Neural cell (in vitro differentiated cells): ENCODE measurements around the gene CARTPT. TPM values are rescaled to one million over a fixed set of nuclear protein-coding genes. Genes with fewer than 3 reads are reported as not detected.
A peak's percentile ranks its signal among the peaks of the same experiment; 100 is the strongest.

ENCODE experiments used
- H2AFZ ChIP-seq: fragments of 200-600, 300-800 bp; sonication (generic), shearing (Covaris generic); 2 replicates; pipeline ENCODE4 v1.6.0; 2014; ENCODE audit warnings: low read depth, mild to moderate bottlenecking, antibody characterized with exemption, low read length, moderate library complexity
- H3F3A ChIP-seq: fragments of 200-600 bp; shearing (Covaris generic); 2 replicates; pipeline ENCODE4 v1.6.1; 2016; ENCODE audit warnings: mild to moderate bottlenecking, moderate library complexity, mixed read lengths, antibody characterized with exemption, low read length; ENCODE audit not compliant: insufficient read depth, poor library complexity, severe bottlenecking
- H3K27ac ChIP-seq: fragments of 200-600, 300-800 bp; sonication (generic), shearing (Covaris generic); 2 replicates; pipeline ENCODE4 v1.5.1; 2014; ENCODE audit warnings: mild to moderate bottlenecking, low read length, moderate library complexity
- H3K27me3 ChIP-seq: fragments of 300-800, 200-600 bp; sonication (generic), shearing (Covaris generic); 2 replicates; pipeline ENCODE4 v1.6.0; 2014; ENCODE audit warnings: mild to moderate bottlenecking, low read depth, low read length, moderate library complexity; ENCODE audit not compliant: insufficient read depth
- H3K36me3 ChIP-seq: fragments of 300-800, 200-600 bp; sonication (generic), shearing (Covaris generic); 2 replicates; pipeline ENCODE4 v1.5.1; 2014; ENCODE audit warnings: mild to moderate bottlenecking, antibody characterized with exemption, low read length, moderate library complexity; ENCODE audit not compliant: insufficient read depth
- H3K4me2 ChIP-seq: fragments of 300-800, 200-600 bp; sonication (generic), shearing (Covaris generic); 2 replicates; pipeline ENCODE4 v1.6.0; 2014; ENCODE audit warnings: mild to moderate bottlenecking, low read length
- H3K4me3 ChIP-seq: fragments of 300-800, 200-600 bp; sonication (generic), shearing (Covaris generic); 2 replicates; pipeline ENCODE4 v1.5.1; 2014; ENCODE audit warnings: mild to moderate bottlenecking, low read length, moderate library complexity
- H3K79me2 ChIP-seq: fragments of 200-600 bp; shearing (Covaris generic); replicated peaks from 2 replicates; pipeline ENCODE4 v1.6.0; 2014; ENCODE audit warnings: mild to moderate bottlenecking, low read length, moderate library complexity; ENCODE audit not compliant: insufficient read depth
- H3K9ac ChIP-seq: fragments of 300-800, 200-600 bp; sonication (generic), shearing (Covaris generic); 2 replicates; pipeline ENCODE4 v1.6.1; 2016; ENCODE audit warnings: mild to moderate bottlenecking, low read length, mixed read lengths
- H3K9me2 ChIP-seq: fragments of 200-600 bp; shearing (Covaris generic); 2 replicates; pipeline ENCODE4 v1.6.1; 2016; ENCODE audit warnings: mild to moderate bottlenecking, low read length, mixed read lengths; ENCODE audit not compliant: insufficient read depth
- H3K9me3 ChIP-seq: fragments of 200-600, 300-800 bp; sonication (generic), shearing (Covaris generic); 2 replicates; pipeline ENCODE4 v1.6.1; 2016; ENCODE audit warnings: mild to moderate bottlenecking, mixed run types, low read length, moderate library complexity, mixed read lengths
- H4K20me1 ChIP-seq: fragments of 200-600 bp; shearing (Covaris generic); 2 replicates; pipeline ENCODE4 v1.6.1; 2016; ENCODE audit warnings: mild to moderate bottlenecking, mixed run types; ENCODE audit not compliant: insufficient read depth
- EP300 ChIP-seq: fragments of 450-650 bp; conservative IDR thresholded peaks from 2 replicates; pipeline ENCODE4 v1.6.1; 2014; ENCODE audit warnings: antibody characterized with exemption, mild to moderate bottlenecking, moderate library complexity; ENCODE audit not compliant: poor library complexity, severe bottlenecking
- EZH2 ChIP-seq: fragments of 200-600, 300-800 bp; shearing (Covaris generic), sonication (generic); IDR thresholded peaks from 2 replicates; pipeline ENCODE4 v1.6.1; 2014; ENCODE audit warnings: antibody characterized with exemption, low read length, borderline replicate concordance, mild to moderate bottlenecking; ENCODE audit not compliant: insufficient read depth, poor library complexity, severe bottlenecking
- MXI1 ChIP-seq: fragments of 450-650 bp; conservative IDR thresholded peaks from 2 replicates; pipeline ENCODE4 v1.6.1; 2014; ENCODE audit warnings: antibody characterized with exemption, mild to moderate bottlenecking; ENCODE audit not compliant: poor library complexity, severe bottlenecking
- POLR2AphosphoS5 ChIP-seq: IDR thresholded peaks from 2 replicates; pipeline ENCODE4 v1.6.1; 2012
- RAD21 ChIP-seq: fragments of 450-650 bp; conservative IDR thresholded peaks from 2 replicates; pipeline ENCODE4 v1.6.1; 2014; ENCODE audit warnings: antibody characterized with exemption, mild to moderate bottlenecking, moderate library complexity
- SMC3 ChIP-seq: fragments of 450-650 bp; conservative IDR thresholded peaks from 2 replicates; pipeline ENCODE4 v1.6.1; 2014; ENCODE audit warnings: antibody characterized with exemption, mild to moderate bottlenecking, moderate library complexity; ENCODE audit not compliant: poor library complexity
- TAF1 ChIP-seq: IDR thresholded peaks from 2 replicates; pipeline ENCODE4 v1.6.1; 2012; ENCODE audit warnings: low read depth
- polyA minus RNA-seq: library from RNA; depleted of rRNA, polyadenylated mRNA; stranded (reverse); fragments of >200 nt; gene quantifications from 2 replicates; pipeline ENCODE4 v1.2.3, GENCODE V29; 2014
- polyA plus RNA-seq: library from polyadenylated mRNA; depleted of rRNA; stranded (reverse); fragments of >200 nt; gene quantifications from 2 replicates; pipeline ENCODE4 v1.2.3, GENCODE V29; 2014
- TF ChIP-seq, protein P1 (sequence below): fragments of 450-650 bp; IDR thresholded peaks from 2 replicates; pipeline ENCODE4 v1.5.1; 2014; ENCODE audit warnings: antibody characterized with exemption, mild to moderate bottlenecking, moderate library complexity; ENCODE audit not compliant: poor library complexity, severe bottlenecking
- TF ChIP-seq, protein P2 (sequence below): IDR thresholded peaks from 2 replicates; pipeline ENCODE4 v1.6.1; 2012; ENCODE audit warnings: borderline replicate concordance

CARTPT gene
- 0.71 TPM in 1 of 2 replicates, not detected in the other for polyA plus RNA-seq
- not detected in 2 replicates for polyA minus RNA-seq

DNA sequence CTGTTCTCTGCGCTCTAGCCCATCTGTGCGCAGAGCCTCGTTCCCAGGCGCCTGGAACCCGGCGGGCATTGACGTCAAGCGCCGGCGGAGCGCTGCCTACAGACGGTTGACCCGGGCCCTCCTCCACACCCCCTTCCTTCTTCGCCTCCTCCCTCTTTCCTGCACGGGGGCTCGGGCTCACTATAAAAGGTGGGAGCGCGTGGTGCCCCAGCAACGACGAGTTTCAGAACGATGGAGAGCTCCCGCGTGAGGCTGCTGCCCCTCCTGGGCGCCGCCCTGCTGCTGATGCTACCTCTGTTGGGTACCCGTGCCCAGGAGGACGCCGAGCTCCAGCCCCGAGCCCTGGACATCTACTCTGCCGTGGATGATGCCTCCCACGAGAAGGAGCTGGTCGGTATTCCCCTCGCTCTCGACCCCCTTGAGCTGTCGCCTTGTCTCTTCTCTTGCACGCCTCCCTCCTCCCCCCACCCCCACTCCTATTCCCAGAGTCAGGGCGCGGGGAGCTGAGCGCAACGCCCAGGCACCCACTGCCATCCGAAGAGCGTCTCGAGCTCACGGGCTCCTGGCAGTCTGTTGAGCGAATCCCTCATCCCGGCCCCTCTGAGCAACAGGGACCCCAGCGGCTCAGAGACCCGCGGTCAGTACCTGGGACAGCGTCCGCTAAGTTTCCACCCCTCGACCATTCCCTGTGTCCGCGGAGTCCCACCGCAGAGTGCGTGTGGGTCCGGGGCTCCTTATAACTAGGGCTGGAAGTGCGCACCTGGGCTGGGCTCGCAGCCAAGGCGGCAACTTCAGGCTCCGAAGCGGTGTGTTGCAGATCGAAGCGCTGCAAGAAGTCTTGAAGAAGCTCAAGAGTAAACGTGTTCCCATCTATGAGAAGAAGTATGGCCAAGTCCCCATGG, at the start of gene CARTPT:
Gene CARTPT, plus strand, starts transcription at position 213 of the 902 bp plus-strand sequence. Its CDS starts 19 bp downstream, at position 232.
- H3K36me3 ChIP-seq, result no peaks in the 10 kb centered on the region
- H3K79me2 ChIP-seq, result no peaks in the 10 kb centered on the region
- no peaks in the 10 kb centered on the region for H3K9me3 ChIP-seq
- H2AFZ ChIP-seq, result no peak within 1 kb of the TSS
- peaks cover 80% of the 10 kb centered on the region for H3K27me3 ChIP-seq
- peak within 1 kb of the TSS; percentile 63 for H3K4me3 ChIP-seq
- no peak within 1 kb of the TSS for H3K4me2 ChIP-seq
- no peaks in the 10 kb centered on the region for H4K20me1 ChIP-seq
- H3F3A ChIP-seq, result no peaks in the 10 kb centered on the region
- no peaks in the 10 kb centered on the region for H3K9me2 ChIP-seq
- no peak within 1 kb of the TSS for H3K9ac ChIP-seq
- TF ChIP-seq, protein P1, sequence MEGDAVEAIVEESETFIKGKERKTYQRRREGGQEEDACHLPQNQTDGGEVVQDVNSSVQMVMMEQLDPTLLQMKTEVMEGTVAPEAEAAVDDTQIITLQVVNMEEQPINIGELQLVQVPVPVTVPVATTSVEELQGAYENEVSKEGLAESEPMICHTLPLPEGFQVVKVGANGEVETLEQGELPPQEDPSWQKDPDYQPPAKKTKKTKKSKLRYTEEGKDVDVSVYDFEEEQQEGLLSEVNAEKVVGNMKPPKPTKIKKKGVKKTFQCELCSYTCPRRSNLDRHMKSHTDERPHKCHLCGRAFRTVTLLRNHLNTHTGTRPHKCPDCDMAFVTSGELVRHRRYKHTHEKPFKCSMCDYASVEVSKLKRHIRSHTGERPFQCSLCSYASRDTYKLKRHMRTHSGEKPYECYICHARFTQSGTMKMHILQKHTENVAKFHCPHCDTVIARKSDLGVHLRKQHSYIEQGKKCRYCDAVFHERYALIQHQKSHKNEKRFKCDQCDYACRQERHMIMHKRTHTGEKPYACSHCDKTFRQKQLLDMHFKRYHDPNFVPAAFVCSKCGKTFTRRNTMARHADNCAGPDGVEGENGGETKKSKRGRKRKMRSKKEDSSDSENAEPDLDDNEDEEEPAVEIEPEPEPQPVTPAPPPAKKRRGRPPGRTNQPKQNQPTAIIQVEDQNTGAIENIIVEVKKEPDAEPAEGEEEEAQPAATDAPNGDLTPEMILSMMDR, result peak; percentile 15
- no peak for TF ChIP-seq SMC3
- TF ChIP-seq MXI1, result no peak
- TF ChIP-seq POLR2AphosphoS5, result no peak
- TF ChIP-seq TAF1, result no peak
- TF ChIP-seq, protein P2, sequence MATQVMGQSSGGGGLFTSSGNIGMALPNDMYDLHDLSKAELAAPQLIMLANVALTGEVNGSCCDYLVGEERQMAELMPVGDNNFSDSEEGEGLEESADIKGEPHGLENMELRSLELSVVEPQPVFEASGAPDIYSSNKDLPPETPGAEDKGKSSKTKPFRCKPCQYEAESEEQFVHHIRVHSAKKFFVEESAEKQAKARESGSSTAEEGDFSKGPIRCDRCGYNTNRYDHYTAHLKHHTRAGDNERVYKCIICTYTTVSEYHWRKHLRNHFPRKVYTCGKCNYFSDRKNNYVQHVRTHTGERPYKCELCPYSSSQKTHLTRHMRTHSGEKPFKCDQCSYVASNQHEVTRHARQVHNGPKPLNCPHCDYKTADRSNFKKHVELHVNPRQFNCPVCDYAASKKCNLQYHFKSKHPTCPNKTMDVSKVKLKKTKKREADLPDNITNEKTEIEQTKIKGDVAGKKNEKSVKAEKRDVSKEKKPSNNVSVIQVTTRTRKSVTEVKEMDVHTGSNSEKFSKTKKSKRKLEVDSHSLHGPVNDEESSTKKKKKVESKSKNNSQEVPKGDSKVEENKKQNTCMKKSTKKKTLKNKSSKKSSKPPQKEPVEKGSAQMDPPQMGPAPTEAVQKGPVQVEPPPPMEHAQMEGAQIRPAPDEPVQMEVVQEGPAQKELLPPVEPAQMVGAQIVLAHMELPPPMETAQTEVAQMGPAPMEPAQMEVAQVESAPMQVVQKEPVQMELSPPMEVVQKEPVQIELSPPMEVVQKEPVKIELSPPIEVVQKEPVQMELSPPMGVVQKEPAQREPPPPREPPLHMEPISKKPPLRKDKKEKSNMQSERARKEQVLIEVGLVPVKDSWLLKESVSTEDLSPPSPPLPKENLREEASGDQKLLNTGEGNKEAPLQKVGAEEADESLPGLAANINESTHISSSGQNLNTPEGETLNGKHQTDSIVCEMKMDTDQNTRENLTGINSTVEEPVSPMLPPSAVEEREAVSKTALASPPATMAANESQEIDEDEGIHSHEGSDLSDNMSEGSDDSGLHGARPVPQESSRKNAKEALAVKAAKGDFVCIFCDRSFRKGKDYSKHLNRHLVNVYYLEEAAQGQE, result no peak
- TF ChIP-seq RAD21, result no peak
- peak; percentile 78 for TF ChIP-seq EZH2
- no peak within 1 kb of the TSS for H3K27ac ChIP-seq

DNA sequence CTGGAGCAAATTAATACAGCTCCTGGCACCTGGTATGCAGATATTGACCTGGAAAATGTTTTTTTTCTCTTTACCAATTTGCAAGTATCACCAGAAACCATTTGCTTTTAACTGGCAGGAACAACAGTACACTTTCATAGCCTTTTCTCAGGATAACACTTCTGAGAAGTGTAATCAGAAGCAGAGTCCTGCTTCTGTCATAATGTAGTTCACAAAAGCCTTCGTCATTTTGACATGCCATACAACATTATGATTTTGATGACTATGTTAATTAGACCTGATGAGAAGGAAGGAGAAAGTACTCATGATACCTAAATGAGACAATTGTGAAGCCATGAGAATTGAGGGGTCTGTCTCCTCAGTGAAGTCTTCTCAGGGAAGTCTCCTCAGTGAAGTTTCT, 41.1 kb upstream of the CARTPT start:
- no peak for TF ChIP-seq POLR2AphosphoS5
- no peak for TF ChIP-seq EZH2
- no peak for TF ChIP-seq TAF1
- TF ChIP-seq, protein P1, result no peak
- no peak for TF ChIP-seq SMC3
- no peak for TF ChIP-seq EP300
- TF ChIP-seq MXI1, result no peak
- TF ChIP-seq, protein P2, result no peak
- no peak for TF ChIP-seq RAD21
- no peaks in the 10 kb centered on the region for H3K79me2 ChIP-seq

More for the DNA sequence above, 41.1 kb upstream of the CARTPT start:
- Histone ChIP-seq H3K9me2 (no peaks in the 10 kb centered on the region), H3K27me3 (no peaks in the 10 kb centered on the region), H3K4me2 (no peak overlapping the region), H3K9ac (no peak overlapping the region), H3K4me3 (no peak overlapping the region), H3K9me3 (no peaks in the 10 kb centered on the region), H3K27ac (no peak overlapping the region), H3F3A (no peaks in the 10 kb centered on the region), H4K20me1 (no peaks in the 10 kb centered on the region), H2AFZ (no peak overlapping the region), H3K36me3 (no peaks in the 10 kb centered on the region)
